Breast epithelium (tissue), 3 donors: ENCODE measurements around the gene FAM98C.

Source experiments
- CTCF ChIP-seq, 3 donors: fragments of 450-650 bp; IDR thresholded peaks; one replicate each; pipeline ENCODE4 v1.5.1; 2016 to 2017; ENCODE audit warnings: antibody characterized with exemption in 3 of 3, mild to moderate bottlenecking in 3 of 3, moderate library complexity in 3 of 3
- POLR2A ChIP-seq: fragments of 450-650 bp; IDR thresholded peaks from one replicate; pipeline ENCODE4 v1.6.1; 2016; ENCODE audit warnings: antibody characterized with exemption, mild to moderate bottlenecking, moderate library complexity
- POLR2AphosphoS5 ChIP-seq, 3 donors: sonication (generic); formaldehyde crosslinking; IDR thresholded peaks; one replicate each; pipeline ENCODE4 v1.6.1; 2017; ENCODE audit warnings: antibody characterized with exemption in 3 of 3

GRCh38 chr19:38441657-38442348 lies 38.9 kb downstream of the FAM98C start:
- no peak for TF ChIP-seq CTCF (IDR thresholded peaks at IDR 0.05)
- TF ChIP-seq POLR2AphosphoS5 (IDR thresholded peaks at IDR 0.05), result no peak
- no peak for TF ChIP-seq POLR2A
